HG03342 (cell line): Measurements from ENCODE around the gene INSM2.

Source experiments
- ATAC-seq: cut with Tn5 transposase; IDR thresholded peaks from one replicate; pipeline ENCODE4 v1.9.1; 2021; ENCODE audit warnings: mild to moderate bottlenecking, moderate library complexity; ENCODE audit not compliant: unreplicated experiment

The INSM2 gene, protein sequence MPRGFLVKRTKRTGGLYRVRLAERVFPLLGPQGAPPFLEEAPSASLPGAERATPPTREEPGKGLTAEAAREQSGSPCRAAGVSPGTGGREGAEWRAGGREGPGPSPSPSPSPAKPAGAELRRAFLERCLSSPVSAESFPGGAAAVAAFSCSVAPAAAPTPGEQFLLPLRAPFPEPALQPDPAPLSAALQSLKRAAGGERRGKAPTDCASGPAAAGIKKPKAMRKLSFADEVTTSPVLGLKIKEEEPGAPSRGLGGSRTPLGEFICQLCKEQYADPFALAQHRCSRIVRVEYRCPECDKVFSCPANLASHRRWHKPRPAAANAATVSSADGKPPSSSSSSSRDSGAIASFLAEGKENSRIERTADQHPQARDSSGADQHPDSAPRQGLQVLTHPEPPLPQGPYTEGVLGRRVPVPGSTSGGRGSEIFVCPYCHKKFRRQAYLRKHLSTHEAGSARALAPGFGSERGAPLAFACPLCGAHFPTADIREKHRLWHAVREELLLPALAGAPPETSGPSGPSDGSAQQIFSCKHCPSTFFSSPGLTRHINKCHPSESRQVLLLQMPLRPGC

DNA sequence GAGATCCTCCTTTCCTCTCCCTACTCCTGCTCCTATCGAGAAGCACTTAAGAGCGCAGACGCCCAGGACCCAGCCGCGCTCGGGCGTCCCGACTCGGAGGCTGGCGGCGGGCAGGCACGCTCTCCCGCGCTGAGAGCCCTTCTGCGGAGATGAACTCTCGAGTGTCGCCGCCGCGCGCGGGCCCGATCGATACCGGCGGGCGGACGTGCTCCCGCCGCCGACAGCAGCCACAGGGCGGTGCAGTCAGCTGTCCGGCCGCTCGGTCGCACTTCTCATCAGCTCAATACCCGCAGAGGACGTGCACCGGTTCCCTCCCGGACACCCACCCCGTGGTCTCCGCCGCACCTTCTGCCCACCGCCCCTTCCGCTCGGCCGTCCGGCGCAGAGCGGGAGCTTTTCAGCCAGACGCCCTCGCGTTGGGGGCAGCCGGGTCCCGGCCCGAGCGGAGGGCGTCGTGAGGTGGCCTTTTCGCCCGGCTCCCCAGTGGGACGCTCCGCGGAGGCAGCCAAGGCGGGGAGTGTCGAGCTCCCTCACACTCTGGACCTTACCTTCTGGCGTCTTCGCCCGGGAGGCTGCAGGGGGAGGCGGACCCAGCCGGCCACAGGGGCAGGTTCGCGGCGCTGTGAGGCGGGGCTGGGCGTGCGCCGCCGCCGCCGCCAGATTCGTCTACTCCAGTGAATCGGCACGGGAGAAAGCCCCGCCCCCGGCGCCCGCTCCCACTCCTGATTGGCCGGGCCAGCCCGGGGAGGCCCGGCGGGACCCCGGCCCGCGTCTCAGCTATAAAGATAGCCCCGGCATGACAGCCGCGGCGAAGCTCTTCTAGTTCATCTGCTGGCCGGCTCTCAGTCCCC, at the start of gene INSM2:
Gene INSM2 (plus strand): TSS at position 808 of the 851 bp plus-strand sequence. CDS start 89 bp downstream, outside the sequence.
- ATAC-seq = peak; percentile 73

DNA sequence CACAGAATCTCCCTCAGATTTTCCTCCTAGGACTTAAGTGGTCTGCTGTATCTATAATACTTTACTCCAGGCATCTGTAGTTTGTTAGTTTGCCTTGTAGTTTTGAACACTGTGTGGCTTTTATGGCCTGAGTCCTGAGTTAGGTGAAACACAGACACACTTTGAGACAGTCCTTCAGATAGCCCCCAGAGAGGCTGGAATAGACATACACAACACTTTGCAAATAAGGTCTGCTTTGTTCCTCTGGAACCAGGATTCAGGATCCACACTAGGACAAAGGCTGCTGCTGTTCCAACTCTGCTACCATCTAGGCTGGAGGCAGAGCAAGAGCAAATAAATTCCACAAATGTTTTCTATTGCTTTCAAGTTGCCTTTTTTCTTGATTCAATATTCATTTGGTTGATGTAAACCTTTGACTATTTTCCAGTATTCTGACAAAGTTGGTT, 41.4 kb upstream of the INSM2 start:
- no peak for ATAC-seq

GRCh38 chr14:35495278-35495677, 38.7 kb upstream of the INSM2 start:
- ATAC-seq = no peak

DNA sequence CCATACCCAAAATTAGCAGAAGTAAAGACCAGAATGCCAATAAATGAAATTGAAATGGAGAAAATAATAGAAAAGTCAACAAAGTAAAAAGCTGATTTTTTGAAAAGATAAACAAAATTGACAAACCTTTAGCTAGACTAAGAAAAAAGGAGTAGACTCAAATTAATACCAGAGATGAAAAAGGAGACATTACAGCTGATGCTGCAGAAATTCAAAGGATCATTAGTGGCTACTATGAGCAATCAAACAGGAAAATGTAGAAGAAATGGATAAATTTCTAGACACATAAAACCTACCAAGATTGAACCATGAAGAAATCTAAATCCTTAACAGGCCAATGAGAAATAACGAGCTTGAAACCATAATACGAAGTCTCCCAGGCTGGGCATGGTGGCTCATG, 34.8 kb upstream of the INSM2 start:
- no peak for ATAC-seq

GRCh38 chr14:35503646-35504045, 30.3 kb upstream of the INSM2 start:
- ATAC-seq = no peak

- ATAC-seq = no peak
Observed at GRCh38 chr14:35504260-35504659, 29.7 kb upstream of the INSM2 start.

DNA sequence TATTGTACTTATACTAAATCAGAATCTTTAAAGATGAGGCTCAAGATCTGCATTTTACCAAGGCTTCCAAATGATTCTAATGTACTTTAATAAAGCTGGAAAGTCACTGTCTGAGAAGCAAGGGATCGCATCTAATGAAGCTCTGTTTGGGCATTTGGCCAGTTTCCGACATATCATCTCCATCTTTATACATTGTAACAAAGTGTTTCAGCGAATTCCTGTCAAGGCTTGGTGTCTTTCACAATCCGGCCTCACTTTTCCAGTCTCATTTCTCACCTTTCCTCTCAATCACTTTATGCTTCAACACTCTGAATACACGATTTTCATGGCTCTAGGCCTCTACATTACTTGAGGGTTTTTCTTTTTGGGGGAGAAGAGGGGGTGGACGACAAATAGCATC, 27.5 kb upstream of the INSM2 start:
- no peak for ATAC-seq

DNA sequence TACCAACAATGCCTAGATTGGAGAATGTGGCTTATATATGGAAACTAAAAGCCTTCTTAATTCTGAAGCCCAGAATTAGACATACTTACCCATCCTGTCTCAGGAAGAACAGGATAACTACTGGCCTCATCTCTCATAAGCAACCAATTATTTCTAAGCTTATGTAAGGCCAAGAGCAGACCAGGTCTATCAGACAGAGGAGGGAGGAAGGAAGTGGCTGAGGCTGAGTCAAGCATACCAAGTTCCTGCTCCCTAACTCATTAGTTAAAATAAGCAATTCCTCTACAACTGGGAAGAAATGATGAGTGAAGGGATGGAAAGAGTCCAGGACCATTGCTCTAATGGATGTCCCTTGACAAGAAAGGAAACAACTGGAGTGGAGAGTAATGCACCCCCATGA, 27.0 kb upstream of the INSM2 start:
- ATAC-seq = no peak

GRCh38 chr14:35509846-35510245, 24.1 kb upstream of the INSM2 start:
- no peak for ATAC-seq

DNA sequence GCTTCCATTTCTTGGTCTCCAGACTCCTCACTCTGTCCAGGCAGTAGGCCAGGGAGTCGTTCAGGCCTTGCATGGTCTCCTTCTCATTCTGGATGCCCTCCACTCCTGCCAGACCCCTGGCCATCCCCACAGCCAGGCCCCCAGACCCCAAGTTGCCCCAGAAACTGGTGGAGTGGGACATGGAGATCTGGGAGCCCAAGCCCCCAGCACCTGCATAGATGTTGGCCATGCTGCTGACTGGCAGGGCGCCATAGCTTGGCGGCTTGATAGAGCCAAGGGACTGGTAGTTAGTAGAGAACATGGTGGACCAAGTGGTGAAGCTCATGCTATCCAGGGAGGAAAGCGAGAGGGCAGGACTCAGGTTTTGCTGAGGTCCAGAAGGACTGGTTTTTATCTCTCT, 21.2 kb upstream of the INSM2 start:
- no peak for ATAC-seq

- ATAC-seq = no peak
Observed at GRCh38 chr14:35515916-35516315, 18.0 kb upstream of the INSM2 start.

- ATAC-seq = no peak
Observed at GRCh38 chr14:35519986-35520385, 14.0 kb upstream of the INSM2 start.

- no peak for ATAC-seq
Observed at GRCh38 chr14:35525695-35526094, 8.3 kb upstream of the INSM2 start.

DNA sequence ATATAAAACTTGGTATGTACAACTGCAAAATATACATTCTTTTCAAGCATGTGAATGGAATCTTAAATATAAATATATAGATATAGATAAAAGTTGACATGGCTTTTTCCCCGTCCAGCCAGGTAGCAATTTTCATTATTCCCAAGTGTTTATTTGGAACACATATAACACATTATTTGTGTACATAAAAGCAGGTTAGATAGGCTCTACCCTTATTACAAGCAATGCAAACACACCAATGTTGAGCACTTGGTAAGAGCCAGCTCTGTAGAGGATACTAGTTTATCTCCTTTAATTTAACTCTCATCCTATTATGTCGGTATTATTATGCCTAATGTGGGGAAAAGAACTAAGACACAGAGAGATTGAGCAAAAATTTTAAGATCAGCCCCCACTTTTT, 7.0 kb upstream of the INSM2 start:
- no peak for ATAC-seq

DNA sequence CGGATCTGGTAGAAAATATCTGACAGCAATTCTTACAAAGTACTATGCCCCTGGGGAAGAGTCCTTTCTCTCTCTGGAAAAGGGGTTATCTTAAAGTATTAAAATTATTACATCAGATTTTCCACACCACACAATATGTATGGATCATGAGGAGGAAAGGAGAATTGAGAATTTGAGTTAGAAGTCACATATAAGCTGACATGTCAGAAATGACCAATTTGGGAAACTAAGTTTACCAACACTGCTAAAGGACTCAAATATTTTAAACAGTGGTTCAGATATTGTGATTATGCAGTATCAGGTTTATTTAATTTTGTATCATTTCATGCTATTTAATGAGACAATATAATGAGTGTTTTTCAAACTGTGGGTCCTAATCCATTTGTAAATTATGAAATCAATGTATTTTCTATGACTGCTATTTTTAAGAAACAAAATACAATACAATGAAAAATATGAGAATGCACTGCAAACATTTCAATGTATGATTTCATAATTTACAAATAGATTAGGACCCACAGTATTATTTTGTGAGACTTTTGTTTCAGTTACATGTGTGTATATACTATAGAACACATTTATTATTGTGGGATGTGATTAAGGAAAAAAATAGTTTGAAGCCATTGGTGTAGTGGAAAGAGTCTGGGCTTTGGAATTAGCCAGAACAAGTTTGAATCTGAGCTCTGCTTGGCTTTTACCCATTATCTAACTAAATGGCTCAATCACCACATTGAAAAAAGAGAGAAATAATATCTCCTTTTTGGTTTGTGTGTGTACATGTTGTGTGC, 1.8 kb upstream of the INSM2 start:
- ATAC-seq = no peak

GRCh38 chr14:35532783-35533356, 1.1 kb upstream of the INSM2 start:
- ATAC-seq = peak; percentile 1

DNA sequence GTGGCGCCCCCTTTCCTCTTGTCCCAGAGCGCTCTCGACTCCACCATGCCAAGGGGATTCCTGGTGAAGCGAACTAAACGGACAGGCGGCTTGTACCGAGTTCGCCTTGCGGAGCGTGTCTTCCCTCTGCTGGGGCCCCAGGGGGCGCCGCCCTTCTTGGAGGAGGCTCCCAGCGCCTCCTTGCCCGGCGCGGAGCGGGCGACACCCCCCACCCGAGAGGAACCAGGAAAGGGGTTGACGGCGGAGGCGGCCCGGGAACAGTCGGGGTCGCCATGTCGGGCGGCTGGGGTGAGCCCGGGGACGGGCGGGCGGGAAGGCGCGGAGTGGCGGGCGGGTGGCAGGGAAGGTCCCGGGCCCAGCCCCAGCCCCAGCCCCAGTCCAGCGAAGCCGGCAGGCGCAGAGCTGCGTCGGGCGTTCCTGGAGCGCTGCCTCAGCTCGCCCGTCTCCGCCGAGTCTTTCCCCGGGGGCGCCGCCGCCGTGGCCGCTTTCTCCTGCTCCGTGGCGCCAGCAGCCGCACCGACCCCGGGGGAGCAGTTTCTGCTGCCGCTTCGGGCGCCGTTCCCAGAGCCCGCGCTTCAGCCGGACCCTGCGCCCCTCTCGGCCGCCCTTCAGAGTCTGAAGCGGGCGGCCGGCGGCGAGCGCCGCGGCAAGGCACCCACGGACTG, 376 bp downstream of the INSM2 start:
- peak; percentile 6 for ATAC-seq

DNA sequence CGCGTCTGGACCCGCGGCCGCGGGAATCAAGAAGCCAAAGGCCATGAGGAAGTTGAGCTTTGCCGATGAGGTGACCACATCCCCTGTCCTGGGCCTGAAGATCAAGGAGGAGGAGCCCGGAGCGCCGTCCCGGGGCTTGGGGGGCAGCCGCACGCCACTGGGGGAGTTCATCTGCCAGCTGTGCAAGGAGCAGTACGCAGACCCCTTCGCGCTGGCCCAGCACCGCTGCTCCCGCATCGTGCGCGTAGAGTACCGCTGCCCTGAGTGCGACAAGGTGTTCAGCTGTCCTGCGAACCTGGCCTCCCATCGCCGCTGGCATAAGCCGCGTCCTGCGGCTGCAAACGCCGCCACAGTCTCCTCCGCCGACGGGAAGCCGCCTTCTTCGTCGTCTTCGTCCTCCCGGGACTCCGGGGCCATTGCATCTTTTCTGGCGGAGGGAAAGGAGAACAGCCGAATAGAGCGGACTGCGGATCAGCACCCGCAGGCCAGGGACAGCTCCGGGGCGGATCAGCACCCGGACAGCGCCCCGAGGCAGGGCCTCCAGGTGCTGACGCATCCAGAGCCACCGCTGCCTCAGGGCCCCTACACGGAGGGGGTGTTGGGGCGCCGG, 1.0 kb downstream of the INSM2 start:
- peak; percentile 55 for ATAC-seq

DNA sequence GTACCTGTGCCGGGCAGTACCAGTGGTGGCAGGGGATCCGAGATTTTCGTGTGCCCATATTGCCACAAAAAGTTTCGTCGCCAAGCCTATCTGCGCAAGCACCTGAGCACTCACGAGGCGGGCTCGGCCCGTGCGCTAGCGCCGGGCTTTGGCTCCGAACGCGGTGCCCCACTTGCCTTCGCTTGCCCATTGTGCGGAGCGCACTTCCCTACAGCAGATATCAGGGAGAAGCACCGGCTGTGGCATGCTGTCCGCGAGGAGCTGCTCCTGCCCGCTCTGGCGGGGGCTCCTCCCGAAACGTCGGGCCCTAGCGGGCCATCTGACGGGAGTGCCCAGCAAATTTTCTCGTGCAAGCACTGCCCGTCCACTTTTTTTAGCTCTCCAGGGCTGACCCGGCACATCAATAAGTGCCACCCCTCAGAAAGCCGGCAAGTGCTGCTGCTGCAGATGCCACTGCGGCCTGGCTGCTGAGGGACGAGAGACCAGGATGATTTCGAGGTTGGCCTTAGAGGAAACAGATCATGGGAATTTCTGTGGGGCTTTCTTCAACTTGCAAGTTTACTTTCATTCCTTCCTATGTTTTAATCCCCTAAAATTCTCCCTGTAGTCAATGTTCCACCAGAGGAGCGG, 1.6 kb downstream of the INSM2 start:
- no peak for ATAC-seq
